ENCODE measurements around the gene COL4A1. TPM values are rescaled to one million over a fixed set of nuclear protein-coding genes. Genes with fewer than 3 reads are reported as not detected.

The COL4A1 gene
- total RNA-seq, 1 donor from 2014 or later, result 2,489 TPM

DNA sequence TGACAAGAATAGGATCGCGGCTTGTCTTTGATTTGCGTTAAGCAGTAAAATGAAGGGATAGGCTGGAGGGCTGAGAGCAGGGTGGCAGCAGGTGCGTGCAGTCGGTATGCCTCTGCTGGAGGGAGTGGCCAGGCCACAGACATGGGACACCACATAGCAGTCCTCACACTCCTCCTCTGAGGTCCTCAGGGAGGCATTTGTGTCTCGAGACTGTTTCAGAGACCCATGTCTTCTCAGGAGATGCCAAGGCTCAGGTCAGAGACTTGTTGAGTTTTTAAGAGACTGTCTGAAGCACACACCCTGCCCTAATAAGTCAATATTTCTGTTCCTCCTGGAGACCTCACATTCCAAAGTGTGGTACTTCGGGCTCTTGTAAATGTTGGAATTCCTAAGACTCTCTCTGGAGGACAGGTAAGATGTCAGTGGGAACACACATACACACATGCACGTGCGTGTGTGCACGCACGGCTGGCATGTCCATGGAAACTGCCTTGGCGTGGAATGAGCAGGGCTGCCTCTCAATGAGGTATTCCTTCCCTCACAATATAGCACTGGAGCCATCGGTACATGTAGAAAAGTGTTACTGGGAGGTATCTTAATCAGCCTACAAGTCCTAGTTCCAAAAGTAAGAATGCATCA is 46.5 kb upstream of the COL4A1 start:
- H3K36me3 Mint-ChIP-seq (ENCODE audit: low read depth, unreplicated experiment), result peaks cover 39% of the 10 kb centered on the region
- peak overlapping the region; percentile 78 for H3K27ac Mint-ChIP-seq (ENCODE audit: unreplicated experiment)
- H3K27me3 Mint-ChIP-seq (ENCODE audit: low read depth, unreplicated experiment), result no peaks in the 10 kb centered on the region
- no peaks in the 10 kb centered on the region for H3K9me3 ChIP-seq (ENCODE audit: insufficient read depth, low read depth, low read length)
- H3K79me2 ChIP-seq (ENCODE audit: insufficient read depth, low read length), result peaks cover 90% of the 10 kb centered on the region
- TF ChIP-seq, protein P1, sequence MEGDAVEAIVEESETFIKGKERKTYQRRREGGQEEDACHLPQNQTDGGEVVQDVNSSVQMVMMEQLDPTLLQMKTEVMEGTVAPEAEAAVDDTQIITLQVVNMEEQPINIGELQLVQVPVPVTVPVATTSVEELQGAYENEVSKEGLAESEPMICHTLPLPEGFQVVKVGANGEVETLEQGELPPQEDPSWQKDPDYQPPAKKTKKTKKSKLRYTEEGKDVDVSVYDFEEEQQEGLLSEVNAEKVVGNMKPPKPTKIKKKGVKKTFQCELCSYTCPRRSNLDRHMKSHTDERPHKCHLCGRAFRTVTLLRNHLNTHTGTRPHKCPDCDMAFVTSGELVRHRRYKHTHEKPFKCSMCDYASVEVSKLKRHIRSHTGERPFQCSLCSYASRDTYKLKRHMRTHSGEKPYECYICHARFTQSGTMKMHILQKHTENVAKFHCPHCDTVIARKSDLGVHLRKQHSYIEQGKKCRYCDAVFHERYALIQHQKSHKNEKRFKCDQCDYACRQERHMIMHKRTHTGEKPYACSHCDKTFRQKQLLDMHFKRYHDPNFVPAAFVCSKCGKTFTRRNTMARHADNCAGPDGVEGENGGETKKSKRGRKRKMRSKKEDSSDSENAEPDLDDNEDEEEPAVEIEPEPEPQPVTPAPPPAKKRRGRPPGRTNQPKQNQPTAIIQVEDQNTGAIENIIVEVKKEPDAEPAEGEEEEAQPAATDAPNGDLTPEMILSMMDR (IDR thresholded peaks at IDR 0.05; ENCODE audit: insufficient read depth, low read depth, low read length), result no peak
- TF ChIP-seq EZH2 (IDR thresholded peaks at IDR 0.05; ENCODE audit: insufficient read depth, low read length), result no peak
- H3K4me2 ChIP-seq (ENCODE audit: low read length), result no peak overlapping the region
- no peaks in the 10 kb centered on the region for H3K9me3 Mint-ChIP-seq (ENCODE audit: unreplicated experiment)
- DNase-seq (ENCODE audit: low read depth) (no peak), FAIRE-seq (no peak)
- H3K4me3 ChIP-seq (ENCODE audit: insufficient read depth, low read depth, low read length), result no peak overlapping the region
- peaks cover 47% of the 10 kb centered on the region for H4K20me1 ChIP-seq (ENCODE audit: insufficient read depth, low read length)
- H3K36me3 ChIP-seq (ENCODE audit: insufficient read depth, low read length), result peaks cover 20% of the 10 kb centered on the region
- peak overlapping the region; percentile 21 for H3K4me3 Mint-ChIP-seq (ENCODE audit: unreplicated experiment)
- no peaks in the 10 kb centered on the region for H3K27me3 ChIP-seq (ENCODE audit: insufficient read depth, low read length)
- no peak overlapping the region for H3K27ac ChIP-seq (ENCODE audit: low read depth, low read length)
- H3K4me1 Mint-ChIP-seq (ENCODE audit: low read depth, unreplicated experiment), result peaks cover 60% of the 10 kb centered on the region
- no peak overlapping the region for H2AFZ ChIP-seq (ENCODE audit: low read depth, low read length)
- peaks cover 9% of the 10 kb centered on the region for H3K4me1 ChIP-seq (ENCODE audit: insufficient read depth, low read length)
- H3K9ac ChIP-seq (ENCODE audit: low read length), result no peak overlapping the region

DNA sequence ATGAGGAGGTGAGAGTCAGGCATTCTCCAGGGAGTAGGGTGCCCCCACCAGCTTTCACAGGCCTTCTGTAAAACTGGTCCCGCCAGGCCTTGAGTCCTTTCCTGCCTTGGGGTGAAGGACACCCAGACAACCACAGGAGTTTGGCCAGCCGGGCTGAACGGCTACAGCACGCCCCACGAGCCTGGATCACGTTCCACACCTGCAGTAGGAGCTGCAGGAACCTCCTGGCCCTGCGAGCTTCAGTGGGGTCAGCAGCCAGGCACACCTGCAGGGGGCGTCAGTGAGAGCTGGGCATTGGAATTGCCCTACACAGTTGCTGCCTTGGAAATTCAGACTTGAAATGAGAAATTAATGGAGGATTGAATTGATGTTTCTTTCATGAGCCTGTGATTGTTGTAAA is 45.8 kb upstream of the COL4A1 start:
- TF ChIP-seq, protein P1 (IDR thresholded peaks at IDR 0.05; ENCODE audit: insufficient read depth, low read depth, low read length), result no peak
- no peak for TF ChIP-seq EZH2 (IDR thresholded peaks at IDR 0.05; ENCODE audit: insufficient read depth, low read length)
- peaks cover 47% of the 10 kb centered on the region for H4K20me1 ChIP-seq (ENCODE audit: insufficient read depth, low read length)
- H3K9me3 ChIP-seq (ENCODE audit: insufficient read depth, low read depth, low read length), result no peaks in the 10 kb centered on the region
- no peak overlapping the region for H2AFZ ChIP-seq (ENCODE audit: low read depth, low read length)
- no peak overlapping the region for H3K4me2 ChIP-seq (ENCODE audit: low read length)
- Mint-ChIP-seq H3K9me3 (ENCODE audit: unreplicated experiment) (no peaks in the 10 kb centered on the region), H3K4me3 (ENCODE audit: unreplicated experiment) (no peak overlapping the region), H3K27ac (ENCODE audit: unreplicated experiment) (peak overlapping the region; percentile 78), H3K27me3 (ENCODE audit: low read depth, unreplicated experiment) (no peaks in the 10 kb centered on the region), H3K36me3 (ENCODE audit: low read depth, unreplicated experiment) (peaks cover 42% of the 10 kb centered on the region), H3K4me1 (ENCODE audit: low read depth, unreplicated experiment) (peaks cover 68% of the 10 kb centered on the region)
- FAIRE-seq (no peak), DNase-seq (ENCODE audit: low read depth) (no peak)
- H3K36me3 ChIP-seq (ENCODE audit: insufficient read depth, low read length), result peaks cover 18% of the 10 kb centered on the region
- H3K4me1 ChIP-seq (ENCODE audit: insufficient read depth, low read length), result peaks cover 16% of the 10 kb centered on the region
- no peak overlapping the region for H3K9ac ChIP-seq (ENCODE audit: low read length)
- H3K4me3 ChIP-seq (ENCODE audit: insufficient read depth, low read depth, low read length), result no peak overlapping the region
- no peak overlapping the region for H3K27ac ChIP-seq (ENCODE audit: low read depth, low read length)
- H3K27me3 ChIP-seq (ENCODE audit: insufficient read depth, low read length), result no peaks in the 10 kb centered on the region
- peaks cover 95% of the 10 kb centered on the region for H3K79me2 ChIP-seq (ENCODE audit: insufficient read depth, low read length)
